ENCODE data around the gene TPRG1L.

Gene TPRG1L

DNA sequence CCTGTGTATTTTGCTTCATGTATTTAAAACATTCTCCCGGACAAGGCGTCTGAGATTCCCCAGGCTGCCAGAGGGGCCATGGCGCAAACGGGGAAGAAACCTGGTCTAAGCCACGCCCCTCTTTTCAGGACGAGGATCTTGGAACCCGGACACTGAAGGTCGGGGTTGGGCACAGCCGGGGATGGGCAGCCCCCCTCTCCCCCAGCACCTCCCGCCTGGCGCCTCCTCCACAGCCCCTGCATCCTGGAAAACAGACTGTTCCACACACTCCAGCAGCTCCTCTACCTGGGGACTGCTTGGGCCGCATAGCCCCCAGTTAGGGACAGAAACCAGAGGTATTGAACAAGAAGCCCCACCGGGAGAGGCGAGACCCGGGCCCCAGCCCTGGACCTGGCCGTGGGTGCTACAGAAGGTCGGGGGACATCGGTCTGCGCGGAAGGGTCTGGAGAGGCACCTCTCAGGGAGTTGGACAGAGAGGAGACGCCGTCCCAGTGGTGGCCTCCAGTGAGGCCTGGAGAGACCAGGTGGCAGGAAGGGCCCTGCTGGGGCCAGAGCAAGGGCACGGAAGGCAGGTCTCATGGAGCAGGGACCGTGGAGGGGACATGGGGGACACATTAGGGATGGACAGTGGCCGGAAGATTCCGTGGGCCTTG, 32.9 kb downstream of the TPRG1L start:
- H3K9me3 ChIP-seq (ENCODE audit: control insufficient read depth, low read length), result no peaks in the 10 kb centered on the region
- H3K27me3 ChIP-seq (ENCODE audit: control insufficient read depth, insufficient read depth, low read length), result peaks cover 47% of the 10 kb centered on the region
- no peaks in the 10 kb centered on the region for H3K4me1 ChIP-seq (ENCODE audit: control insufficient read depth, insufficient read depth, low read length)
- H3K36me3 ChIP-seq (ENCODE audit: control insufficient read depth, insufficient read depth, low read length), result no peaks in the 10 kb centered on the region
- H3K9ac ChIP-seq (ENCODE audit: low read length), result no peak overlapping the region
- no peak overlapping the region for H3K4me3 ChIP-seq (ENCODE audit: low read length)

DNA sequence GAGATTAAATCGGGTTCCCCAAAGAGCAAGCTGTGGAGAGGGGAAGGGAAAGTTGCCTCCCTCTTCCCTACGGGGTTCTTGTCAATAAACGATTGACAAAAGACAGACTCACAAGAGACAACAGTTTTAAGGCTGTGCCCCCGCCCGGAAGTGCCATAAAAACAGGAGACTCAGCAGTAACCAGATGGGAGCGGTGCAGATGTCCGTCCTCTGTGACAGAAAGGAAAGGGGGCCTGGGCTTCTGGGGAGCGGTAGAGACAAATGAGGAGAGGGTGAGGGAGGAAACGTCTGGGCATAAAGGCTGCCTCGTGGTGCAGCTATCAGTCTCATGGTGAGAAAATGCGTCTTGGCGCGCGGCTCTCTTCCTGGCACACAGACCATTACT, 33.4 kb downstream of the TPRG1L start:
- no peaks in the 10 kb centered on the region for H3K9me3 ChIP-seq (ENCODE audit: control insufficient read depth, low read length)
- H3K4me1 ChIP-seq (ENCODE audit: control insufficient read depth, insufficient read depth, low read length), result no peaks in the 10 kb centered on the region
- no peak overlapping the region for H3K4me3 ChIP-seq (ENCODE audit: low read length)
- no peak overlapping the region for H3K9ac ChIP-seq (ENCODE audit: low read length)
- peaks cover 44% of the 10 kb centered on the region for H3K27me3 ChIP-seq (ENCODE audit: control insufficient read depth, insufficient read depth, low read length)
- no peaks in the 10 kb centered on the region for H3K36me3 ChIP-seq (ENCODE audit: control insufficient read depth, insufficient read depth, low read length)

DNA sequence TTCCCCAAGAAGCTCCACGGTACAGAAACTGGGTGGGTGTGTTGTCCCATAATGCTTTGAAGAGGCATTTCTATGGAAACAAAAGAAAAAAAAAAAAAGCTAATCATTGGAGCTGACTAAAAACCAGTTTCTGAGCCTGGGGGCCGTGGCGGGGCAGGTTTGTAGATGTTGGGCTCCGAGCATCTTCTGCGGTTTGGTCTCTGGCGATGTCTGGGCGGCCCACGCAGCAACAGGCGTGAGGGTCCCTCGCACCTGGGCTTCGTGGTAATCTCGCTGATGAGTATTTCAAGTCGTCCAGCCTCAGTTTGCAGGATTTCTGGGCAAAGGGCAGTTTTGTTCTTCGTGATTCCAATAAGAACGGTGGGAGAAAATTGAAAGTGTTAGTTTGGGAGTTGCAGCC, 34.3 kb downstream of the TPRG1L start:
- no peaks in the 10 kb centered on the region for H3K36me3 ChIP-seq (ENCODE audit: control insufficient read depth, insufficient read depth, low read length)
- no peaks in the 10 kb centered on the region for H3K9me3 ChIP-seq (ENCODE audit: control insufficient read depth, low read length)
- no peak overlapping the region for H3K9ac ChIP-seq (ENCODE audit: low read length)
- H3K4me3 ChIP-seq (ENCODE audit: low read length), result no peak overlapping the region
- no peaks in the 10 kb centered on the region for H3K4me1 ChIP-seq (ENCODE audit: control insufficient read depth, insufficient read depth, low read length)
- peaks cover 35% of the 10 kb centered on the region for H3K27me3 ChIP-seq (ENCODE audit: control insufficient read depth, insufficient read depth, low read length)

DNA sequence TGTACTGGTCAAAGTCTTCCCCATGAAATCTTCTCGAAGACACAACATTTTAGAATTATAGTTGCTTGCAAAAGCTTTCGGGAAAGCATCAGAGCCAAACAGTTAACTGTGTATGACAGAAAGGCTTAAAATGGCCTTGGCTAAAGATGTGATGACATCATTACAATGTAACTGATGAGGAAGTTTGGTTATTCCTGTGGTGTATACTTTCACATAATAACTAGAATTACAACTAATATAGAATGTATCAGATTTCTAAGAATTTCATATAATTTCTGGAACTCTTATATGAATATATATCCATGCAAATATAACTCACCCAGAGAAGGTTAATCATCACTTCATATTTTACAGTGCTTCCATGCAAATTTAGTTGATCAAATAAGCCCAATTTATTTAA, 35.9 kb downstream of the TPRG1L start:
- Histone ChIP-seq H3K9me3 (ENCODE audit: control insufficient read depth, low read length) (no peaks in the 10 kb centered on the region), H3K9ac (ENCODE audit: low read length) (no peak overlapping the region), H3K4me1 (ENCODE audit: control insufficient read depth, insufficient read depth, low read length) (no peaks in the 10 kb centered on the region), H3K36me3 (ENCODE audit: control insufficient read depth, insufficient read depth, low read length) (no peaks in the 10 kb centered on the region), H3K4me3 (ENCODE audit: low read length) (no peak overlapping the region), H3K27me3 (ENCODE audit: control insufficient read depth, insufficient read depth, low read length) (peaks cover 24% of the 10 kb centered on the region)

DNA sequence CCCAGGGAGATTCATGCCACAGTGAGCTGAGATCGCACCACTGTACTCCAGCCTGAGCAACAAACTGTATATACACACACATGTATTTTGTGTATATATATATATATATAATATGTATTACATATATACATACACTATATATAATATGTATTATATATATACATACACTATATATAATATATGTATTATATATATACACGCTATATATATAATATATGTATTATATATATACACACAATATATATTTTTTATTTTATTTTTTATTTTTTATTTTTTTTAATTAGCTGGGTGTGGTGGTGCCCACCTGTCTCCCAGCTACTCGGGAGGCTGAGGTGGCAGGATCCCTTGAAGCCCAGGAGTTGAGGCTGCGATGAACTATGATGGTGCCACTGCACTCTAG, 36.8 kb downstream of the TPRG1L start:
- Histone ChIP-seq H3K4me3 (ENCODE audit: low read length) (no peak overlapping the region), H3K36me3 (ENCODE audit: control insufficient read depth, insufficient read depth, low read length) (no peaks in the 10 kb centered on the region), H3K27me3 (ENCODE audit: control insufficient read depth, insufficient read depth, low read length) (peaks cover 20% of the 10 kb centered on the region), H3K9ac (ENCODE audit: low read length) (no peak overlapping the region), H3K4me1 (ENCODE audit: control insufficient read depth, insufficient read depth, low read length) (no peaks in the 10 kb centered on the region), H3K9me3 (ENCODE audit: control insufficient read depth, low read length) (no peaks in the 10 kb centered on the region)

DNA sequence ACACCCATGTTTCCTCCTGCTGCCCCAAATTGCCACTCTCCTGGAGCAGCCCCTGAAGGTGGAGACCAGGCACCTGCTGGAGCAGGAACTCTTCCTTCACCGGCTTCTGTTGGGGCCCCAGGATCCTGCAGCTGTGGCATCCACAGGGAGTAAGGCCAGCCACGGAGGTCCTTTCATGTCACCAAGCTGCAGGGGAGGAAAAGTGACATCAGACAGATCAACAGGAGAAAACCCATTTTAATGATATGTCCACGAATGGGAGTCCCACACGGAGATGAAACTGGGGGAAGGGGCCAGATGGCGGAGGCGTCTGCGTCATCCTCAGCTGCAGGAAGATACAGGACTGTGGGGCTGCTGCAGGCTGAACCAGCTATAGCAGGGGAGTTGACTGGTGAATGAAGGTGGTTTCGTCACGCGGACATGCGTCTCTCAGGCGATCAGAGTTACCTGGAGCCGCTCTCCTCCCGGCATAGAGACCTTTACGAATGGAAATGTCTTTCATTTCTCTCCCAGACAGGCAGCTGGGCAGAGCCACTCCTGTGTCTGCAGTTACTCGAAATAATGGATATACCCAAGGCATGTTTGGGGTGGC, 37.4 kb downstream of the TPRG1L start:
- Histone ChIP-seq H3K27me3 (ENCODE audit: control insufficient read depth, insufficient read depth, low read length) (peaks cover 18% of the 10 kb centered on the region), H3K9ac (ENCODE audit: low read length) (no peak overlapping the region), H3K4me3 (ENCODE audit: low read length) (no peak overlapping the region), H3K4me1 (ENCODE audit: control insufficient read depth, insufficient read depth, low read length) (no peaks in the 10 kb centered on the region), H3K36me3 (ENCODE audit: control insufficient read depth, insufficient read depth, low read length) (no peaks in the 10 kb centered on the region), H3K9me3 (ENCODE audit: control insufficient read depth, low read length) (no peaks in the 10 kb centered on the region)

DNA sequence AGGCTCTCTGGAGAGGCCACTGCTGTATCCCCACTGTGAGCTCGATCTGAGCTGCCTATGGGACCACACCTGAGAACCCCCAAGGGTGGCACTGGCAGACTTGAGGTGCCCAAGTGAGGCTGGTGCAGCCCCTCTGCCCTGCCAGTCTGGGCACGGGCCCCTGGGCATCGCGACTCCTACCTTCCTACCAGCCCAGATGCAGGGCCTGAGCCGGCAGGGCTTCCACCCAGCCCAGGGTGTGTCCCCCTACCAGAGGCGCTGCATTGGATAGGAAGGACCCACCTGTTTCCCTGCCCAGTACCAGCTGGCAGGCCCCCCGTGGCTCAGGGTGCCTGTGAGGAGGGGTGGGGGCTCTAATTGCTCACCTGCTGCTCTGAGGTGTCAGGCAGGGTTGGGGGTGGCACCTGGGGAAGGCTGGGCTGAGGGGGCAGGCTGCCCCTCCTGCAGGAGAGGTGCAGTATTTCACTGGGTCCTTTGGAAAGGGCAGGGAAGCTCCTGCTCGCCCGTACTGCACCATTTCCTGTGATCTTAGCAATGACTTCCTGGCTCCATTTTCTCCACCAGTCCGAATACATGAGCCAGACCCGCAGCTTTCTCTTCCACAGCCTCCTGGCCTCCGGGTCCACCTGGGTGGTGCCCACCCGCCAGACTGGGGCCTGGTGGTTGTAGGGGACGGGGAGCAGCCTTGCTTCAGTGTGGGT, 39.3 kb downstream of the TPRG1L start:
- Histone ChIP-seq H3K4me1 (ENCODE audit: control insufficient read depth, insufficient read depth, low read length) (peaks cover 8% of the 10 kb centered on the region), H3K27me3 (ENCODE audit: control insufficient read depth, insufficient read depth, low read length) (peaks cover 19% of the 10 kb centered on the region), H3K9ac (ENCODE audit: low read length) (no peak overlapping the region), H3K9me3 (ENCODE audit: control insufficient read depth, low read length) (no peaks in the 10 kb centered on the region), H3K4me3 (ENCODE audit: low read length) (no peak overlapping the region), H3K36me3 (ENCODE audit: control insufficient read depth, insufficient read depth, low read length) (no peaks in the 10 kb centered on the region)

DNA sequence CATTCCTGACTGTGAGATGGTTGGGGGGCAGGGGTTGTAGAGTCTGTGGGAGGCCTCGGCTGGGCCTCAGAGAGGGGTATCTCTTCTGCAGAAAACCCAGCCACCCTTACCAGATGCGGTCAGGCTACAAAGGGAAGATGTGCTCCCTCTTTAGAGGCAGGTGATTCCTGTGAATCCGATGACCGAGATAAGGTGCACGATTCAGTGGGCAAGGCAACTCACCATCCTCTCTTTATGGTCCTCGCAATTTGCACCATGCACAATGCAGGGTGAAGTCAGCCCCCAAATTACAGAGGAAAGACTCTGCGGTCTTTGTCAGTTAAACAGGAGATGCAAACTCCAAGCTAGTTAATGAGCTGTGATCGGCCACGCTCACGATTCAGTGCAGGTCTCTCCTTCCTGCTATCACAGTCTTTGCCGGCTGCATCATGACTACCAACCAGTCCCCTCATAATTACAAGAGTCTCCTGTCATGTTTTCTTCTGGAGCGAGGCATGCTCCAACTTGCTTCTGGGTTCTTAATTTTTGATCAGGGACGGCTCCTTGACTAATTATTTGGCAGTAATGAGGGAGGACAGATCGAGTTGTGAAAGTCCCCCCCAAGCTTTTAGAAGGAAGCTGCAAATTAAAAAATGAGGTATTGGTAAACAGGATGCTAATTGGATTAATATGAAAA, 40.0 kb downstream of the TPRG1L start:
- Histone ChIP-seq H3K4me3 (ENCODE audit: low read length) (no peak overlapping the region), H3K9me3 (ENCODE audit: control insufficient read depth, low read length) (no peaks in the 10 kb centered on the region), H3K36me3 (ENCODE audit: control insufficient read depth, insufficient read depth, low read length) (no peaks in the 10 kb centered on the region), H3K27me3 (ENCODE audit: control insufficient read depth, insufficient read depth, low read length) (peaks cover 25% of the 10 kb centered on the region), H3K9ac (ENCODE audit: low read length) (no peak overlapping the region), H3K4me1 (ENCODE audit: control insufficient read depth, insufficient read depth, low read length) (peaks cover 9% of the 10 kb centered on the region)

DNA sequence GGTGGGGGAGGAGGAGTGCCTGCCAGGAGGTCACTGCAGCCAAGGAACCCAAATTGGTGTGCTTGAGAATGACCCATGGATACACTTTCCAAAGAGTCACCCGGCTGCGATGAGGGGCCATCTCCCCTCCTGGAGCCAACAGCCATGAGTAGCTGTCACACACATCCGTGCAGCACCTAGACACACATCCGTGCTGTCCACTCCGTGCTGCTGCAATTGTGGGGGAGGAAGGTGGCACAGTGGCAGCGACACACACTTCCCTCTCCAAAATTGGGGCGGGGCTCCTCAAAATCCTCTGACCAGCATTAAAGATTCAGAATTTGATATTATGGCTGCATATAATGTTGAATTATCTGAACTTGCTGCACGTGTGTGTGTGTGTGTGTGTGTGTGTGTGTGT, 43.3 kb downstream of the TPRG1L start:
- Histone ChIP-seq H3K27me3 (ENCODE audit: control insufficient read depth, insufficient read depth, low read length) (peaks cover 47% of the 10 kb centered on the region), H3K4me3 (ENCODE audit: low read length) (no peak overlapping the region), H3K9ac (ENCODE audit: low read length) (no peak overlapping the region), H3K9me3 (ENCODE audit: control insufficient read depth, low read length) (no peaks in the 10 kb centered on the region), H3K4me1 (ENCODE audit: control insufficient read depth, insufficient read depth, low read length) (peaks cover 9% of the 10 kb centered on the region), H3K36me3 (ENCODE audit: control insufficient read depth, insufficient read depth, low read length) (no peaks in the 10 kb centered on the region)

DNA sequence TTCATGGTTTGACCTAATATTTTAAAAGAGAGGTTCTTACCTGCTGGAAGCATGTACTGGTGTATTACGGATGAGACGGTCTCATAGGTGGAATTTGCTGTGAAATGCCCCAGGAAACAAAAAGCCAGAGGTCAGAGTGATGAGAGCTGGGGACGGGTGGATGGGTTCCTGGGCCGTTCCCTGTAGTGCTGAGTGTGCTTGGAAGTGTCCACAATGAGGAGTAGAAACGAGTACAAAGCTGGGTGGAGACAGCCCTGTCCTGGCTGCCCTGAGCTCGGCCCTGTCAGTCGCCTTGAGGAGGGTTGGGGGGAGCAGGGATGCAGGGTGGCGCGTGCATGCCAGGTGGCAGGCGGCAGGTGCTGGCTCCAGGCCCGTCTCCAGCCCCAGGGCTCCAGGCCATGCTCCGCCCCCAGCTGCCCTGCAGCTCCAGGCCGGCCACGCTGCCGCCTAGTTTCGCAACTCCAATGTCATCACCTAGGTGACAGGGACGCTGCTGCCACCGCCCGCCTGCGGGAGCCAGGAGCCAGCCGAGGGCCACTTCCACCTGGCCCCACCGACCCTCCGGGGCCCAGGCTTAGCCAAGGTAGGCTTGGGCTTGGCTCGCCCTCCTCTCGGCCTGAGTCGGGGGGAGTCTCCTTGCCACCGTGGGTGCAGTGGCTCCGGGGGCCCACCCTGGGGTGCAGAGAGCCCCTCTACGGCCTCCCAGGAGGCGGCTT, 43.9 kb downstream of the TPRG1L start:
- no peak overlapping the region for H3K4me3 ChIP-seq (ENCODE audit: low read length)
- H3K27me3 ChIP-seq (ENCODE audit: control insufficient read depth, insufficient read depth, low read length), result peaks cover 52% of the 10 kb centered on the region

DNA sequence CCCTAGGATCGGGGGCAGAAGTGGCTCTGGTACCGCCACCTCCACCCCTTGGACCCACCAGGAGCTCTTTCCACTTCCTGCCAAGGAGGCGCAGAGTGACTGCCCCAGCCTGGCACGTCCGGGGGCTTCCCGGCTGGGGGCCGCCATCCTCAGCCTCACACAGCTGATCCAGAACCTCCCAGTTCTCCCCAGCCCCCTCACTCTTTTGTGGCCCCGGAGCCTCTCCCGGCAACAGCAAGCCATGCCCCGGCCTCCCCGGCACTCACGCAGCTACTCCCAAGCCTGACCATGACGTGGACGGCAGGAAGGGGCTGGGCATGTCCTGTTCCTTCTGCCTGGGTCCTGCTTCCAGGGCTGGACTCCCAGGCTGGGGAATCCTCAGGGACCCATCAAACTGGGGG, 44.6 kb downstream of the TPRG1L start:
- Histone ChIP-seq H3K27me3 (ENCODE audit: control insufficient read depth, insufficient read depth, low read length) (peaks cover 52% of the 10 kb centered on the region), H3K4me3 (ENCODE audit: low read length) (no peak overlapping the region), H3K9ac (ENCODE audit: low read length) (no peak overlapping the region), H3K36me3 (ENCODE audit: control insufficient read depth, insufficient read depth, low read length) (no peaks in the 10 kb centered on the region), H3K4me1 (ENCODE audit: control insufficient read depth, insufficient read depth, low read length) (peaks cover 13% of the 10 kb centered on the region), H3K9me3 (ENCODE audit: control insufficient read depth, low read length) (no peaks in the 10 kb centered on the region)

More for the DNA sequence above, 43.9 kb downstream of the TPRG1L start:
- peaks cover 9% of the 10 kb centered on the region for H3K4me1 ChIP-seq (ENCODE audit: control insufficient read depth, insufficient read depth, low read length)
- no peaks in the 10 kb centered on the region for H3K9me3 ChIP-seq (ENCODE audit: control insufficient read depth, low read length)
- H3K36me3 ChIP-seq (ENCODE audit: control insufficient read depth, insufficient read depth, low read length), result no peaks in the 10 kb centered on the region
- no peak overlapping the region for H3K9ac ChIP-seq (ENCODE audit: low read length)
